HepG2 (cell line): Measurements from ENCODE around the gene UBE3D. TPM values are rescaled to one million over a fixed set of nuclear protein-coding genes. Genes with fewer than 3 reads are reported as not detected.

Experiments used
- CBX2 ChIP-seq, 2 experiments: fragments of 200-600 bp in 1 of 2; sonication (generic); formaldehyde crosslinking in 1 of 2; IDR thresholded peaks; 2 replicates each; pipeline versions ENCODE4 v1.7.0 to v1.8.1; 2018 to 2022; ENCODE audit warnings: low read depth in 2 of 2, low read length in 1 of 2, mild to moderate bottlenecking in 1 of 2, missing genetic modification reagents in 1 of 2
- ETV6 ChIP-seq: sonication (generic); formaldehyde crosslinking; conservative IDR thresholded peaks from 2 replicates; pipeline ENCODE4 v1.4.0; 2020; ENCODE audit warnings: missing genetic modification reagents
- FOSL2 ChIP-seq: sonication (generic); formaldehyde crosslinking; IDR thresholded peaks from 2 replicates; pipeline ENCODE4 v1.4.0; 2020; ENCODE audit warnings: missing genetic modification reagents
- KDM6A ChIP-seq: IDR thresholded peaks from 2 replicates; pipeline ENCODE4 v1.6.1; 2016; ENCODE audit warnings: low read depth
- KLF11 ChIP-seq: IDR thresholded peaks from 2 replicates; pipeline ENCODE4 v1.6.1; 2016; ENCODE audit warnings: missing compliant biosample characterization
- NONO ChIP-seq, 2 experiments: fragments of 450-650 bp in 1 of 2; sonication (generic) in 1 of 2; formaldehyde crosslinking in 1 of 2; IDR thresholded peaks in 1 of 2; conservative IDR thresholded peaks in 1 of 2; 2 replicates each; pipeline versions ENCODE4 v1.6.1 to v1.8.0; 2017 to 2022; ENCODE audit warnings: mild to moderate bottlenecking in 1 of 2, missing genetic modification reagents in 1 of 2, moderate library complexity in 1 of 2
- SALL1 ChIP-seq: sonication (generic); formaldehyde crosslinking; IDR thresholded peaks from 2 replicates; pipeline ENCODE4 v1.8.0; 2022; ENCODE audit warnings: mild to moderate bottlenecking, missing genetic modification reagents
- SIN3A ChIP-seq: IDR thresholded peaks from 2 replicates; pipeline ENCODE4 v1.6.1; 2011; ENCODE audit warnings: low read depth, mild to moderate bottlenecking, control low read depth, low read length, borderline replicate concordance
- XBP1 ChIP-seq: sonication (generic); formaldehyde crosslinking; IDR thresholded peaks from 2 replicates; pipeline ENCODE4 v1.5.0; 2020; ENCODE audit warnings: missing genetic modification reagents
- XRCC5 ChIP-seq: fragments of 200-400 bp; formaldehyde crosslinking; optimal IDR thresholded peaks from 2 replicates; pipeline ENCODE3; 2017; ENCODE audit warnings: mild to moderate bottlenecking, low read length
- ZFY ChIP-seq: sonication (generic); formaldehyde crosslinking; IDR thresholded peaks from 2 replicates; pipeline ENCODE4 v1.4.0; 2020; ENCODE audit warnings: missing genetic modification reagents
- ZNF446 ChIP-seq: sonication (generic); formaldehyde crosslinking; IDR thresholded peaks from 2 replicates; pipeline ENCODE4 v1.5.0; 2020; ENCODE audit warnings: mild to moderate bottlenecking, missing genetic modification reagents
- ZNF83 ChIP-seq: sonication (generic); formaldehyde crosslinking; IDR thresholded peaks from 2 replicates; pipeline ENCODE4 v1.4.0; 2020; ENCODE audit warnings: missing genetic modification reagents, mild to moderate bottlenecking, borderline replicate concordance
- polyA plus RNA-seq, 8 experiments: library from polyadenylated mRNA; depleted of rRNA in 3 of 8; stranded (reverse) in 7 of 8; unstranded in 1 of 8; fragments of >200 nt; fragmentation: Illumina TruSeq in 4 of 8; extraction: Trizol in 4 of 8; gene quantifications; 2 replicates each; pipeline versions ENCODE4 v1.2.1 to v1.2.3, GENCODE V29; 2011 to 2016; ENCODE audit warnings: low read depth in 4 of 8, missing spikeins in 1 of 8, mixed read lengths in 1 of 8; ENCODE audit not compliant: insufficient read depth in 1 of 8
- total RNA-seq, 5 experiments: library from RNA; depleted of rRNA; stranded (reverse); fragments of >200 nt; fragmentation: Illumina TruSeq; extraction: Trizol; gene quantifications; 2 replicates each; pipeline ENCODE4 v1.2.3, GENCODE V29; 2016; ENCODE audit warnings: low read depth in 1 of 5
- TF ChIP-seq, protein P1 (sequence below): IDR thresholded peaks from 2 replicates; pipeline ENCODE4 v1.6.1; 2016; ENCODE audit warnings: low read depth, missing genetic modification reagents, missing compliant biosample characterization
- TF ChIP-seq, protein P2 (sequence below): sonication (generic); formaldehyde crosslinking; IDR thresholded peaks from 2 replicates; pipeline ENCODE4 v1.4.0; 2020; ENCODE audit warnings: missing genetic modification reagents
- TF ChIP-seq, protein P3 (sequence below): sonication (generic); formaldehyde crosslinking; IDR thresholded peaks from 2 replicates; pipeline ENCODE4 v1.4.0; 2020; ENCODE audit warnings: missing genetic modification reagents, borderline replicate concordance
- TF ChIP-seq, protein P4 (sequence below): IDR thresholded peaks from 2 replicates; pipeline ENCODE4 v1.6.1; 2016

The UBE3D gene
- total and polyA plus RNA-seq, 2 of the 13 experiments (the other 11 are each of a cell fraction or from before 2014, with no cell fraction given) = 5.1 to 11.4 TPM

DNA sequence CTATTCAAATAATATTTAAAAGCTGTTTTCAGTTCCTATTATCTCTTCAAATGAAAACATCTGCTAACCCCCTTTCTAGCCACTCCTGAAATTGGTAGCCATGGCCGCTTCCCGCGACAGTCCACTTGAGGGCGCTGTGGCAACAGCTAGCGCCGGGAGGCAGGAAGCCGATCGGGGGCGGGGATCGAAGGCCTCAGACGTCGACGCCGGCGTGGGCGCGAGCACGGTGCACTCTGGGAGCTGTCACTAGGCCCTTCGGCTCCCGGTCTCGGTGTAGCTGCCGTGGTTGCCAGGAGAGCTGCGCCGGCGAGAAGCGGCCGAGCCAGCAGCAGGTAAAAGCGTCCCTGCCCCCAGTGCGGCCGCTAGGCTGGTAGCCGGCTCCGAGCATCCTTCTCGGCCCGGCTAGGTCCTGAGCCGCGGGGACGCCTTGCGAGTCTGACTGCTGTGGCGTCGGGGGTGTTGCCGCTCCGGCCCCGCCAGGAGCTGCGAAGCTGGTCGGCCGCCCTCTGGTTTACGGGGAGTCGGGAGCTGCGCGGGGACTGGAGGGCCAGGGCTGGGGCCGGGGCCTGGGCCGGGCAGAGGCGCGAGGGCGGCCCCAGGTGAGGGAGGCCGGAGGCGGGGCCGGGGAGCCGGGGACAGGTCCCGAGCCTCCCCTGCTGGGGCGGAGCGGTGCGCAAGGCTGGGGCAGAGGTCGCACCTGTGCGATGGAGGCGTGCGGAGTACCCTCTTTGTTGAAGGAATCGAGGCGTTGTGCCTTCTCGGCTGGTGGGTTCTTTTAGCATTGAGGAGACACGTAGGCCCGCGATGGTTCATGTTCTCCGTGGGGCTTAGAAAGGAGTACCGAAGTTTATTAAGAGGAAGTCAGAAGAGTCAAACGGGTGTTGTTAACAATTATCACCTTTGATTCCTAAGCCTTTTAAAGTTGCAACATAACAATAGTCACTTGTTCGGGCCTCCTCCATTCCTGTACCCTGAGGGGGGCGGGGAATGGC, 2.1 kb upstream of the UBE3D start, which contains the start of gene DOP1A (continued):
- TF ChIP-seq, protein P1, sequence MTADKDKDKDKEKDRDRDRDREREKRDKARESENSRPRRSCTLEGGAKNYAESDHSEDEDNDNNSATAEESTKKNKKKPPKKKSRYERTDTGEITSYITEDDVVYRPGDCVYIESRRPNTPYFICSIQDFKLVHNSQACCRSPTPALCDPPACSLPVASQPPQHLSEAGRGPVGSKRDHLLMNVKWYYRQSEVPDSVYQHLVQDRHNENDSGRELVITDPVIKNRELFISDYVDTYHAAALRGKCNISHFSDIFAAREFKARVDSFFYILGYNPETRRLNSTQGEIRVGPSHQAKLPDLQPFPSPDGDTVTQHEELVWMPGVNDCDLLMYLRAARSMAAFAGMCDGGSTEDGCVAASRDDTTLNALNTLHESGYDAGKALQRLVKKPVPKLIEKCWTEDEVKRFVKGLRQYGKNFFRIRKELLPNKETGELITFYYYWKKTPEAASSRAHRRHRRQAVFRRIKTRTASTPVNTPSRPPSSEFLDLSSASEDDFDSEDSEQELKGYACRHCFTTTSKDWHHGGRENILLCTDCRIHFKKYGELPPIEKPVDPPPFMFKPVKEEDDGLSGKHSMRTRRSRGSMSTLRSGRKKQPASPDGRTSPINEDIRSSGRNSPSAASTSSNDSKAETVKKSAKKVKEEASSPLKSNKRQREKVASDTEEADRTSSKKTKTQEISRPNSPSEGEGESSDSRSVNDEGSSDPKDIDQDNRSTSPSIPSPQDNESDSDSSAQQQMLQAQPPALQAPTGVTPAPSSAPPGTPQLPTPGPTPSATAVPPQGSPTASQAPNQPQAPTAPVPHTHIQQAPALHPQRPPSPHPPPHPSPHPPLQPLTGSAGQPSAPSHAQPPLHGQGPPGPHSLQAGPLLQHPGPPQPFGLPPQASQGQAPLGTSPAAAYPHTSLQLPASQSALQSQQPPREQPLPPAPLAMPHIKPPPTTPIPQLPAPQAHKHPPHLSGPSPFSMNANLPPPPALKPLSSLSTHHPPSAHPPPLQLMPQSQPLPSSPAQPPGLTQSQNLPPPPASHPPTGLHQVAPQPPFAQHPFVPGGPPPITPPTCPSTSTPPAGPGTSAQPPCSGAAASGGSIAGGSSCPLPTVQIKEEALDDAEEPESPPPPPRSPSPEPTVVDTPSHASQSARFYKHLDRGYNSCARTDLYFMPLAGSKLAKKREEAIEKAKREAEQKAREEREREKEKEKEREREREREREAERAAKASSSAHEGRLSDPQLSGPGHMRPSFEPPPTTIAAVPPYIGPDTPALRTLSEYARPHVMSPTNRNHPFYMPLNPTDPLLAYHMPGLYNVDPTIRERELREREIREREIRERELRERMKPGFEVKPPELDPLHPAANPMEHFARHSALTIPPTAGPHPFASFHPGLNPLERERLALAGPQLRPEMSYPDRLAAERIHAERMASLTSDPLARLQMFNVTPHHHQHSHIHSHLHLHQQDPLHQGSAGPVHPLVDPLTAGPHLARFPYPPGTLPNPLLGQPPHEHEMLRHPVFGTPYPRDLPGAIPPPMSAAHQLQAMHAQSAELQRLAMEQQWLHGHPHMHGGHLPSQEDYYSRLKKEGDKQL (CRISPR knock-in tag) = no peak
- 0 out of 2 replicates have a peak, but pooled peaks have one; percentile 19 for TF ChIP-seq ETV6 (CRISPR knock-in tag)
- peak; percentile 97 for TF ChIP-seq ZFY (CRISPR knock-in tag)
- no peak for TF ChIP-seq CBX2 (IDR thresholded peaks at IDR 0.05; ENCODE audit: low read depth, low read length)
- TF ChIP-seq CBX2 (CRISPR knock-in tag; IDR thresholded peaks at IDR 0.05; ENCODE audit: low read depth) = no peak
- no peak for TF ChIP-seq KLF11
- peak; percentile 31; the same call in 1 of the 2 replicates for TF ChIP-seq FOSL2 (CRISPR knock-in tag)
- TF ChIP-seq KDM6A (CRISPR knock-in tag) = no peak
- peak; percentile 88 for TF ChIP-seq SIN3A
- TF ChIP-seq, protein P2, sequence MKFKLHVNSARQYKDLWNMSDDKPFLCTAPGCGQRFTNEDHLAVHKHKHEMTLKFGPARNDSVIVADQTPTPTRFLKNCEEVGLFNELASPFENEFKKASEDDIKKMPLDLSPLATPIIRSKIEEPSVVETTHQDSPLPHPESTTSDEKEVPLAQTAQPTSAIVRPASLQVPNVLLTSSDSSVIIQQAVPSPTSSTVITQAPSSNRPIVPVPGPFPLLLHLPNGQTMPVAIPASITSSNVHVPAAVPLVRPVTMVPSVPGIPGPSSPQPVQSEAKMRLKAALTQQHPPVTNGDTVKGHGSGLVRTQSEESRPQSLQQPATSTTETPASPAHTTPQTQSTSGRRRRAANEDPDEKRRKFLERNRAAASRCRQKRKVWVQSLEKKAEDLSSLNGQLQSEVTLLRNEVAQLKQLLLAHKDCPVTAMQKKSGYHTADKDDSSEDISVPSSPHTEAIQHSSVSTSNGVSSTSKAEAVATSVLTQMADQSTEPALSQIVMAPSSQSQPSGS (CRISPR knock-in tag) = no peak
- peak; percentile 78 for TF ChIP-seq XRCC5
- peak; percentile 83 for TF ChIP-seq SALL1 (CRISPR knock-in tag)
- TF ChIP-seq, protein P3, sequence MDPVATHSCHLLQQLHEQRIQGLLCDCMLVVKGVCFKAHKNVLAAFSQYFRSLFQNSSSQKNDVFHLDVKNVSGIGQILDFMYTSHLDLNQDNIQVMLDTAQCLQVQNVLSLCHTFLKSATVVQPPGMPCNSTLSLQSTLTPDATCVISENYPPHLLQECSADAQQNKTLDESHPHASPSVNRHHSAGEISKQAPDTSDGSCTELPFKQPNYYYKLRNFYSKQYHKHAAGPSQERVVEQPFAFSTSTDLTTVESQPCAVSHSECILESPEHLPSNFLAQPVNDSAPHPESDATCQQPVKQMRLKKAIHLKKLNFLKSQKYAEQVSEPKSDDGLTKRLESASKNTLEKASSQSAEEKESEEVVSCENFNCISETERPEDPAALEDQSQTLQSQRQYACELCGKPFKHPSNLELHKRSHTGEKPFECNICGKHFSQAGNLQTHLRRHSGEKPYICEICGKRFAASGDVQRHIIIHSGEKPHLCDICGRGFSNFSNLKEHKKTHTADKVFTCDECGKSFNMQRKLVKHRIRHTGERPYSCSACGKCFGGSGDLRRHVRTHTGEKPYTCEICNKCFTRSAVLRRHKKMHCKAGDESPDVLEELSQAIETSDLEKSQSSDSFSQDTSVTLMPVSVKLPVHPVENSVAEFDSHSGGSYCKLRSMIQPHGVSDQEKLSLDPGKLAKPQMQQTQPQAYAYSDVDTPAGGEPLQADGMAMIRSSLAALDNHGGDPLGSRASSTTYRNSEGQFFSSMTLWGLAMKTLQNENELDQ (CRISPR knock-in tag) = no peak
- no peak for TF ChIP-seq XBP1 (CRISPR knock-in tag)
- TF ChIP-seq, protein P4, sequence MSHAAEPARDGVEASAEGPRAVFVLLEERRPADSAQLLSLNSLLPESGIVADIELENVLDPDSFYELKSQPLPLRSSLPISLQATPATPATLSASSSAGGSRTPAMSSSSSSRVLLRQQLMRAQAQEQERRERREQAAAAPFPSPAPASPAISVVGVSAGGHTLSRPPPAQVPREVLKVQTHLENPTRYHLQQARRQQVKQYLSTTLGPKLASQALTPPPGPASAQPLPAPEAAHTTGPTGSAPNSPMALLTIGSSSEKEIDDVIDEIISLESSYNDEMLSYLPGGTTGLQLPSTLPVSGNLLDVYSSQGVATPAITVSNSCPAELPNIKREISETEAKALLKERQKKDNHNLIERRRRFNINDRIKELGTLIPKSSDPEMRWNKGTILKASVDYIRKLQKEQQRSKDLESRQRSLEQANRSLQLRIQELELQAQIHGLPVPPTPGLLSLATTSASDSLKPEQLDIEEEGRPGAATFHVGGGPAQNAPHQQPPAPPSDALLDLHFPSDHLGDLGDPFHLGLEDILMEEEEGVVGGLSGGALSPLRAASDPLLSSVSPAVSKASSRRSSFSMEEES = no peak
- TF ChIP-seq ZNF446 (CRISPR knock-in tag) = no peak
- no peak for TF ChIP-seq NONO (IDR thresholded peaks at IDR 0.05)
- TF ChIP-seq NONO (CRISPR knock-in tag; conservative IDR thresholded peaks at IDR 0.05) = peak; percentile 56
- TF ChIP-seq ZNF83 (CRISPR knock-in tag) = 0 out of 2 replicates have a peak, but pooled peaks have one; percentile 15
